ENCODE measurements around the gene RC3H1.

RC3H1 gene

DNA sequence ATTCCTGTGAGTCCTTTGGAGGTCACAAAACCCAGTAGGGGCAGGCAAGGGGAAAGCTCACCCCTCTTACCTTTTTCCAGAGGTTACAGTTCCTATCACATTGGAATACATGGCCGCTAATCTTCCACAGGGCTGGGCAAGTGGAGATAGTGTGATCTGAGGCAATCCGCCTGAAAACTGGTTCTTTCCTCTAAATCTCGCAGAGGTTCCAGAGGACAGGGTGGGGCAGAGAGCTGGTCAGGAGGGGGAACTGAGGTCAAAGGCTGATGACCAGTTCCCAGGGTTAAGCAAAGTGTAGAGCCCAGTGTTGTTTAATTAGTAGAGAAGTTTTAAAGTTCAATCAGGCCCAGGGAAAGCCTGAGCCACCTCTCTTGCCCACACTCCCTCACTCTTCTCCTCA, 105.0 kb downstream of the RC3H1 start, which contains the start of gene SERPINC1:
Gene SERPINC1 (minus strand): TSS at position 179 of the 400 bp plus-strand sequence. CDS start 68 bp downstream, at position 111.
- TF ChIP-seq, protein P1, sequence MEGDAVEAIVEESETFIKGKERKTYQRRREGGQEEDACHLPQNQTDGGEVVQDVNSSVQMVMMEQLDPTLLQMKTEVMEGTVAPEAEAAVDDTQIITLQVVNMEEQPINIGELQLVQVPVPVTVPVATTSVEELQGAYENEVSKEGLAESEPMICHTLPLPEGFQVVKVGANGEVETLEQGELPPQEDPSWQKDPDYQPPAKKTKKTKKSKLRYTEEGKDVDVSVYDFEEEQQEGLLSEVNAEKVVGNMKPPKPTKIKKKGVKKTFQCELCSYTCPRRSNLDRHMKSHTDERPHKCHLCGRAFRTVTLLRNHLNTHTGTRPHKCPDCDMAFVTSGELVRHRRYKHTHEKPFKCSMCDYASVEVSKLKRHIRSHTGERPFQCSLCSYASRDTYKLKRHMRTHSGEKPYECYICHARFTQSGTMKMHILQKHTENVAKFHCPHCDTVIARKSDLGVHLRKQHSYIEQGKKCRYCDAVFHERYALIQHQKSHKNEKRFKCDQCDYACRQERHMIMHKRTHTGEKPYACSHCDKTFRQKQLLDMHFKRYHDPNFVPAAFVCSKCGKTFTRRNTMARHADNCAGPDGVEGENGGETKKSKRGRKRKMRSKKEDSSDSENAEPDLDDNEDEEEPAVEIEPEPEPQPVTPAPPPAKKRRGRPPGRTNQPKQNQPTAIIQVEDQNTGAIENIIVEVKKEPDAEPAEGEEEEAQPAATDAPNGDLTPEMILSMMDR (IDR thresholded peaks at IDR 0.05; ENCODE audit: low read depth, low read length): no peak
- TF ChIP-seq MYC (IDR thresholded peaks at IDR 0.05; ENCODE audit: low read depth, low read length) (no peak), POLR2A (IDR thresholded peaks at IDR 0.05; ENCODE audit: extremely low read depth, insufficient read length) (no peak)
- TF ChIP-seq, protein P2, sequence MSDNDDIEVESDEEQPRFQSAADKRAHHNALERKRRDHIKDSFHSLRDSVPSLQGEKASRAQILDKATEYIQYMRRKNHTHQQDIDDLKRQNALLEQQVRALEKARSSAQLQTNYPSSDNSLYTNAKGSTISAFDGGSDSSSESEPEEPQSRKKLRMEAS (IDR thresholded peaks at IDR 0.05; ENCODE audit: low read depth, low read length): no peak
- DNase-seq (ENCODE audit: low read depth): no peak
- no peak within 1 kb of the TSS for H3K4me3 ChIP-seq (ENCODE audit: low read depth, low read length)

GRCh38 chr1:173916667-173917066, 105.5 kb downstream of the RC3H1 start:
- DNase-seq (ENCODE audit: low read depth): no peak
- TF ChIP-seq MYC (IDR thresholded peaks at IDR 0.05; ENCODE audit: low read depth, low read length): no peak
- TF ChIP-seq, protein P1 (IDR thresholded peaks at IDR 0.05; ENCODE audit: low read depth, low read length): no peak
- no peak for TF ChIP-seq POLR2A (IDR thresholded peaks at IDR 0.05; ENCODE audit: extremely low read depth, insufficient read length)
- TF ChIP-seq, protein P2 (IDR thresholded peaks at IDR 0.05; ENCODE audit: low read depth, low read length): no peak
- H3K4me3 ChIP-seq (ENCODE audit: low read depth, low read length): no peak overlapping the region

- H3K4me3 ChIP-seq (ENCODE audit: low read depth, low read length): no peak overlapping the region
- TF ChIP-seq POLR2A (IDR thresholded peaks at IDR 0.05; ENCODE audit: extremely low read depth, insufficient read length) (no peak), MYC (IDR thresholded peaks at IDR 0.05; ENCODE audit: low read depth, low read length) (no peak)
- TF ChIP-seq, protein P1 (IDR thresholded peaks at IDR 0.05; ENCODE audit: low read depth, low read length): no peak
- TF ChIP-seq, protein P2 (IDR thresholded peaks at IDR 0.05; ENCODE audit: low read depth, low read length): no peak
- DNase-seq (ENCODE audit: low read depth): no peak
These were observed 106.6 kb downstream of the RC3H1 start for GRCh38 chr1:173915596-173915995.

GRCh38 chr1:173914366-173914871, 107.7 kb downstream of the RC3H1 start:
- peak; percentile 46 for DNase-seq (ENCODE audit: low read depth)
- no peak overlapping the region for H3K4me3 ChIP-seq (ENCODE audit: low read depth, low read length)
- TF ChIP-seq, protein P1 (IDR thresholded peaks at IDR 0.05; ENCODE audit: low read depth, low read length): peak; percentile 60
- TF ChIP-seq MYC (IDR thresholded peaks at IDR 0.05; ENCODE audit: low read depth, low read length): no peak

GRCh38 chr1:173913111-173913510, 109.0 kb downstream of the RC3H1 start:
- TF ChIP-seq, protein P1 (IDR thresholded peaks at IDR 0.05; ENCODE audit: low read depth, low read length): no peak
- no peak for TF ChIP-seq MYC (IDR thresholded peaks at IDR 0.05; ENCODE audit: low read depth, low read length)
- TF ChIP-seq, protein P2 (IDR thresholded peaks at IDR 0.05; ENCODE audit: low read depth, low read length): no peak
- no peak for TF ChIP-seq POLR2A (IDR thresholded peaks at IDR 0.05; ENCODE audit: extremely low read depth, insufficient read length)
- no peak for DNase-seq (ENCODE audit: low read depth)
- no peak overlapping the region for H3K4me3 ChIP-seq (ENCODE audit: low read depth, low read length)

Data from NB4 (cell line).